GM12892 (cell line): ENCODE results near the gene CLN6.

Experiments
- POLR2A ChIP-seq: IDR thresholded peaks from 2 replicates; pipeline ENCODE4 v1.6.1; 2011; ENCODE audit warnings: low read depth, low read length, control low read depth
- TAF1 ChIP-seq: IDR thresholded peaks from 2 replicates; pipeline ENCODE4 v1.6.1; 2011; ENCODE audit warnings: low read depth, mild to moderate bottlenecking, control low read depth, low read length, borderline replicate concordance

DNA sequence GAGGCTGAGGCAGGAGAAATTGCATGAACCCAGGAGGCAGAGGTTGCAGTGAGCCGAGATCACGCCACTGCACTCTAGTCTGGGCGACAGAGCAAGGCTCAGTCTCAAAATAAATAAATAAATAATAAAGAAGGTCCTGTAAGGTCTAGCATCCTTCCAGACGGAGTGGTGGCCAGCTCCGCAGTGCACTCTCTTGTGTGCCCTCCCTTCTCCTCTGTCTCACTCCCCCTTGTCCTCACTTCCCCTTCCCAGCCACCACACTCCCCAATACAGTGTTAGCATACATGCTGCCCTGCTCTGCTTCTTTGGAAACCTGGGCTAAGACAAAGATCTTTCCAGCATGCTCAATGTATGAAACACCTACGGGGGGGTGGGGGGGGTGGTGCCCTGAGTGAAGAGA lies 3.4 kb upstream of the CLN6 start:
- TF ChIP-seq POLR2A = no peak
- TF ChIP-seq TAF1 = no peak
